ENCODE measurements around the gene ZDHHC20. TPM values are rescaled to one million over a fixed set of nuclear protein-coding genes. Genes with fewer than 3 reads are reported as not detected.

Gene ZDHHC20
- total and polyA plus RNA-seq, 7 donors, result 4.1 to 16.9 (median 11.5) TPM

DNA sequence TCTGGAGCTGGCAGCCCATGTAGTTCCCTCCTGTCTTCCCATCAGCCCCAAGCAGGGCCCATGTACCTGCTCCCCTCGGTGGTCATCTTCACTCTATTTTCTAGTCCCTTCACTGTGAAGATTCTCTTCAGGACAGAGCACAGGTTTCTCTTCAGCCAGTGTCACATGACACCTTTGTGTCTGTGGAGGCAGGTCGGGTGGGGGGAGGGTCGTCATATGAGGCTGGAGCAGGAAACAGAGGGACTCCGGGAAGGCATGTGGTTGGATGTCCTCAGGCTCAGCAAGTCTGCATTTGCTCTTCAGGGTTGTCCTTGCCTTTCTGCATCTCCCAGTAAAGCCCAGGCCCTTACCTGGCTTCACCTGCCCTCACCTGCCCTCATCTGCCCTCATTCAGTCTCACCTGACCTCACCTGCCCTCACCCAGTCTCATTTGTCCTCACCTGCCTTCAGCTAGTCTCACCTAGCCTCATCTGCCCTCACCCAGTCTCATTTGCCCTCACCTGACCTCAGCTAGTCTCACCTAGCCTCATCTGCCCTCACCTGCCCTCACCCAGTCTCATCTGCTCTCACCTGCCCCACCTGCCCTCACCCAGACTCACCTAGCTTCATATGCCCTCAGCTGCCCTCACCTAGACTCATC lies 120.3 kb downstream of the ZDHHC20 start:
- H3K27me3 ChIP-seq (ENCODE audit: insufficient read depth in 3 of 3, low read length in 2 of 3), result no peaks in the 10 kb centered on the region
- intact Hi-C loops (cut with DNase I), result no loop called here
- ATAC-seq (no peak), DNase-seq (no peak)
- H3K27ac ChIP-seq, result no peak overlapping the region
- H3K9me3 ChIP-seq, result no peaks in the 10 kb centered on the region
- H3K36me3 ChIP-seq (ENCODE audit: insufficient read depth in 1 of 2, low read depth in 1 of 2), result no peaks in the 10 kb centered on the region
- no peak overlapping the region for H3K4me3 ChIP-seq
- 26 to 40% (median 28%) methylated on average over 4 of the region's 4 CpGs for WGBS, 3 donors
- TF ChIP-seq, protein P1, sequence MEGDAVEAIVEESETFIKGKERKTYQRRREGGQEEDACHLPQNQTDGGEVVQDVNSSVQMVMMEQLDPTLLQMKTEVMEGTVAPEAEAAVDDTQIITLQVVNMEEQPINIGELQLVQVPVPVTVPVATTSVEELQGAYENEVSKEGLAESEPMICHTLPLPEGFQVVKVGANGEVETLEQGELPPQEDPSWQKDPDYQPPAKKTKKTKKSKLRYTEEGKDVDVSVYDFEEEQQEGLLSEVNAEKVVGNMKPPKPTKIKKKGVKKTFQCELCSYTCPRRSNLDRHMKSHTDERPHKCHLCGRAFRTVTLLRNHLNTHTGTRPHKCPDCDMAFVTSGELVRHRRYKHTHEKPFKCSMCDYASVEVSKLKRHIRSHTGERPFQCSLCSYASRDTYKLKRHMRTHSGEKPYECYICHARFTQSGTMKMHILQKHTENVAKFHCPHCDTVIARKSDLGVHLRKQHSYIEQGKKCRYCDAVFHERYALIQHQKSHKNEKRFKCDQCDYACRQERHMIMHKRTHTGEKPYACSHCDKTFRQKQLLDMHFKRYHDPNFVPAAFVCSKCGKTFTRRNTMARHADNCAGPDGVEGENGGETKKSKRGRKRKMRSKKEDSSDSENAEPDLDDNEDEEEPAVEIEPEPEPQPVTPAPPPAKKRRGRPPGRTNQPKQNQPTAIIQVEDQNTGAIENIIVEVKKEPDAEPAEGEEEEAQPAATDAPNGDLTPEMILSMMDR (IDR thresholded peaks at IDR 0.05), result no peak
- no peaks in the 10 kb centered on the region for H3K4me1 ChIP-seq

DNA sequence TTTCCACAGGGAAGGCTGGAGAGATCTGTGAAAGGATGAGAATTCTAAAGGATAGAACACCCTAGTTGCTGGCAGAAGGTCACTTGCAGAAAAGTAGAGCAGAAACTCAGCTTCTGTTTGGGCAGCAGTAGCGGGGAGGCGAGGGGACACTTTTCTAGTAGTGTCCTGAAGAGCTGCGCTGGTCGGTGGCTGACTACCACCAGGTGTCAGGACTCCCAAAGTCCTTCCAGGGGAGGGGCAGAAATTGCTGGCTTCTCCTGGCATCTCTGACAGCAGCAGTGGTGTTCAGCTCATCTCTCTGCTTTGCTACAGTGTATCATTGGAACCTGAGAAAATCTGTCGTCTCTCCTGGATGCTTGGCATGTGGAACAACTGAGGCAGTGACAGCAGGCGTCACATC lies 120.9 kb downstream of the ZDHHC20 start:
- Histone ChIP-seq H3K4me3 (no peak overlapping the region), H3K27me3 (ENCODE audit: insufficient read depth in 3 of 3, low read length in 2 of 3) (no peaks in the 10 kb centered on the region), H3K36me3 (ENCODE audit: insufficient read depth in 1 of 2, low read depth in 1 of 2) (no peaks in the 10 kb centered on the region), H3K27ac (no peak overlapping the region), H3K4me1 (no peaks in the 10 kb centered on the region), H3K9me3 (no peaks in the 10 kb centered on the region)
- ATAC-seq (no peak), DNase-seq (no peak)
- intact Hi-C loops (cut with DNase I), result no loop called here
- WGBS, 3 donors, result 78 to 84% (median 81%) methylated on average over 6 of the region's 6 CpGs
- TF ChIP-seq, protein P1 (IDR thresholded peaks at IDR 0.05), result no peak

DNA sequence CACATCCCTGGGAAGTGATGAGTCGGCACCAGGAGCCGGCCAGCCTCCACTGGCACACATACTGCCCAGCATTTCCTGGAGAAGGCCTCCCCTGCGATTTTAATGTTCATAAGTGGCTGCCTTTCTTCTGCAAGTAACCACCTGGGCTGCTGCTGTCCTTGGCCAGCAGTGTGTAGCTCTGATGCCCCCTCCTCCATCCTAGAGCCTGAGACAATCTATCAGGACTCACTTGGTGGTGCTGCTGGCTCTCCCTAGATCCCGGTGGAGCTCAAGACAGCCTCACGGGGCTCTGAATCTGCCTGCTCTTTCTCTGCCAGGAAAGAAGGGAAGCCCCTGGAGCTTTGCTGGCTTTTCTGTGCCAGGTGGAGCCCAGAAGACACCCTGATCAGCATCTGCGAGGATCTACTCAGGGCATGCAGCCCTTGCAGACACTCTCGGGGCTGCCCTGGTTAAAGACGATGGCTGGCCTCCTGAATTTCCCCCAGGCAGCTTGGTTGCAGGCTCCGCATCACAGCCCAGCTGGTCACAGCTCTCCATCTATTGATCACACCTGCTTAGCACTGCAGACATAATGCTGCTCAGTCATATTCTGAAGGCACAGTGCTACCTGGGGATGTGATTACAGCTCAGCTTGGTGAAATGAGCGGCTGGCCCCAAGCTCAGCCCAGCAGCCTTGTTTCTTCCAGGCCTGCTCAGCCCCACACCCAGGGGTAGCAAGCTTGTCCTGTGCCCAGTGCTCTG lies 122.3 kb downstream of the ZDHHC20 start:
- H3K27ac ChIP-seq, result no peak overlapping the region

DNA sequence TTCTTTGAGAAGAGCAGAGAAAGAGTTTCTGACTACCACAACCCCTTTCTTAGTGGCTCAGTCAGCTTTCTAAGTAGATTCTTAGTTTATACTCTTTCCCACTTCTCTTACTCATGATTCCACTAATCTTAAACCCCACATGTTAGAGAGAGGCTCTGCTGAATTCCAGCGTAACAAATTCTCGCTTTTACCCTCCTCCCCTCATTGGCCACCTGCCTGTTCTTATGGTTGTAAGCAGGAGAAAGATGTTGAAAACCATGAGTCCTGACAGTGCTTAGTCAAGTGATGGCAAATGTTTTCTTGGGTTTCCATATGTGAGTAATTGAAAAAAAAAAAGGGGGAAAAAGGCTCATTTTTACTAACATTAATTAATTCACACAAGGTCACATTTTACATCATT lies 125.9 kb downstream of the ZDHHC20 start:
- Histone ChIP-seq H3K9me3 (no peaks in the 10 kb centered on the region), H3K36me3 (ENCODE audit: insufficient read depth in 1 of 2, low read depth in 1 of 2) (no peaks in the 10 kb centered on the region), H3K27ac (no peak overlapping the region), H3K27me3 (ENCODE audit: insufficient read depth in 3 of 3, low read length in 2 of 3) (no peaks in the 10 kb centered on the region), H3K4me3 (no peak overlapping the region), H3K4me1 (no peaks in the 10 kb centered on the region)
- intact Hi-C loops (cut with DNase I), result no loop called here
- 54 to 72% (median 70%) methylated on average over 2 of the region's 2 CpGs for WGBS, 3 donors
- ATAC-seq, result no peak
- TF ChIP-seq, protein P1 (IDR thresholded peaks at IDR 0.05), result no peak
- DNase-seq, result no peak

More for the DNA sequence above, 122.3 kb downstream of the ZDHHC20 start:
- ATAC-seq, result no peak
- no peak for DNase-seq
- intact Hi-C loops (cut with DNase I), result no loop called here
- Histone ChIP-seq H3K4me3 (no peak overlapping the region), H3K9me3 (no peaks in the 10 kb centered on the region), H3K4me1 (no peaks in the 10 kb centered on the region), H3K36me3 (ENCODE audit: insufficient read depth in 1 of 2, low read depth in 1 of 2) (no peaks in the 10 kb centered on the region), H3K27me3 (ENCODE audit: insufficient read depth in 3 of 3, low read length in 2 of 3) (no peaks in the 10 kb centered on the region)
- TF ChIP-seq, protein P1 (IDR thresholded peaks at IDR 0.05), result no peak
- 64 to 68% (median 66%) methylated on average over 10 of the region's 10 CpGs for WGBS, 3 donors

Data from psoas muscle (tissue), 8 donors.